GM18517 (cell line): ENCODE results near the gene SLAMF9.

ENCODE experiments used
- ATAC-seq: cut with Tn5 transposase; IDR thresholded peaks from one replicate; pipeline ENCODE4 v1.9.1; 2021; ENCODE audit warnings: mild to moderate bottlenecking, moderate library complexity; ENCODE audit not compliant: unreplicated experiment

The SLAMF9 gene

GRCh38 chr1:159935305-159935704, 18.7 kb downstream of the SLAMF9 start:
- ATAC-seq, result no peak

GRCh38 chr1:159934136-159935039, 19.6 kb downstream of the SLAMF9 start:
- no peak for ATAC-seq

- no peak for ATAC-seq
Measured at GRCh38 chr1:159933347-159933746, 20.7 kb downstream of the SLAMF9 start.

DNA sequence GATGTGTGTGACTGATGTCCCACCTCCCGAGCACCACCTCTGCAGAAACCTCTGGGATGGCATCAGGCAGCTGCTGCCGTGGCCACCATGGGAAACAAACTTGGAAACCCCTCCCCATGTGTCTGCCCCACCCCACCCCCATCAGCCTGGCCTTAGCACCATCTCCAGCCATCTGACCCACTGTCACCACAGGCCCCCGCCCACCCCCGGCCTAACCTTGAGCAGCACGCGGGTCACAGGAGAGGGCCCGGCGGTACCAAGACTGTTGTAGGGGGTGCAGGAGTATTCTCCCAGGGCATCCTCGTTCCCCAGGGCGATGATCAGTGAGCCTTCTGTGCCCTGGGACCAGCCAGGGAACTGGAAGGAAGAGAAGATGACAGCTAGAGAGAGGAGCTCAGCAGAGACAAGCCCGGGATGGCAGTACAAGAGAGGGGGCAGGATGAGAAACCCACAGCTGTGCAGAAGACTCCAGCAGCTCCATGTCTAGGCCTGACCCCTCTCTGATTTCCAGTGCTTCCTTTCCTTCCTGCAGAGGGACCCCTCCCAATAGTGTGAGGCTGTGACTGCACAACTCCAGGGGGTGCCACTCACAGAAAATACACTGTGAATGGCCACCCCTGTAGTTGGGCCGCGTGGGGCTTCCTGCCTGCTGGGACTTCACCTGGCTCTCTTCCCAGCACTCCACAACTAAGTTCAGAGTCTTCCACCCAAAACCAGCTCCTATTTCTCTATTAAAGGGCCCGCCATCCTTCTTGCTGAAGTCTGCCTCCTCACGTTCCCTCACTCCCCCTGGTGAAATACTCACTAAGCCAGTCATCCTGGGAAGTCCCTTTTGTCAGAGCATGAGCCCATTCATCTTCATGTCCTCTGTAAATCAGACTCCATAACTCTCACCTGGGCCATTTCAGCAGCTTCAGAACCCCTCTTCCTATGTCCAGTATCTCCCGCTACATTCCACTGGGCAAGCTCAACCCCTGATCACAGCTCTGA, 21.4 kb downstream of the SLAMF9 start:
- ATAC-seq, result no peak

DNA sequence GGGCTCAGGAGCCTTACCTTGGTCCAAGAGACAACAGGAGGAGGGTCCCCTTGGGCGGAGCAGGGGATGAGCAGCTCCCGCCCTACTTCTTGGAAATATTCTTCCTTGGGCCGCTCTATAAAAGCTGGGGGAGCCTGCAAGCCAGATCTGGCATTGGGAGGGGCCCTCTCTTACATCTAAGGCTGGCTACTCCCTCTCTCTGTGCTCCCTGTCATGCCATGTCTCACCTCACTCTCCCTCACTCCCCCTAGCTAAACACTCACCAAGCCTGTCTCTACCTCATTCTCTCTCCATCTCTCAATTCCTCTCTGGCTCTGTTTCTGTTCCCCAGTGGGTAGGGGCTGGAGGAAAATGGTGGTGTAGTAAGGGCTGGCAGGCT, 22.3 kb downstream of the SLAMF9 start:
- no peak for ATAC-seq

DNA sequence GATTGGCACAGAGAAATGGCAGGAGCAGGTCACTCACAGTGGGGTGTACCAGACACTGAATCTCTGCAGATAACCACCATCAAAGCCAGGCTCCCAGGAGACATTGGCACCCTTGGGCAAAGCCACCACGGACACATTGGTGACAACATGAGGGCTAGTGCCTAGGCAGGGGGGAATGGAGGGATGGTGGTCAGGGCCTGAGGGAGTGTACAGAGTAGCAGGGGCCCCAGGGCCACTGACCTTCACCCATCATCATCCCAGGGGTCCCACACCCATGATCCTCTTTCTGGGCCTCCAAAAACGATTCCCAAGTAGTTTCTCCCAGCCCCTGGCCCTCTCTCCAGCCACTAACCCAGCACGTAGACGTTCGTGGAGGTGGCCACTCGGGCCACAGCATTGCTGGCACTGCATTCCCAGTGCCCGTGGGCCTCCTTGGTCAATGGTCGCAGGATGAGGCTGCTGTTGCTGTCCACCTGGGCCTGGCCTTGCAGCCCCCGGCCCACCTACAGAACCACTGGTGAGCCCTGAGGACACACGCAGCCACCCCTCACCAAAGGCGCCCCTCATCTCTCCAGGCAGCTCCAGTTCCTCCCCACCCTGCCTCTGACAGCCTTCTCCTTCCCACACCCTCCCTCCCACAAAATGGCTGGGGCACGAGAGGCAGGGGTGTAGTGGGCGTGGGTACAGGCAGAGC, 22.8 kb downstream of the SLAMF9 start:
- ATAC-seq, result no peak

DNA sequence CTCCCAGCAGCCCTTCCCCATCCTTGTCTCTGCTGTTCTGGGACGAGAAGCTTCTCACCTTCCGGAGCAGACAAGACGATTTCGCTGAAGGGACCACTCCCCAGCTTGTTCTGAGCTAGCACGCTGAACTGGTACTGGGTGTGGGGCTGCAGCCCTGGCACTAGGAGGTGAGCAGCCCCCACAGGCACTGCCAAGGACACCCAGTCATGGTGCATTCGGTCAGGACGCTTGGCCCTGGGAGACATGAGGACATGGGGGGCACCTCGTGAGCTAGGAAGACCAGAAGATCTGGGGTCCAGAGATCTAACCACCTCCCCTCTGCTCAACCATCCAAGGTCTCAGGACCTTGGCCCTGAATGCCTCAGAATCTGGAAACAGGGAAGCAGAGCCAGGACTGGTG, 23.4 kb downstream of the SLAMF9 start:
- ATAC-seq, result no peak

DNA sequence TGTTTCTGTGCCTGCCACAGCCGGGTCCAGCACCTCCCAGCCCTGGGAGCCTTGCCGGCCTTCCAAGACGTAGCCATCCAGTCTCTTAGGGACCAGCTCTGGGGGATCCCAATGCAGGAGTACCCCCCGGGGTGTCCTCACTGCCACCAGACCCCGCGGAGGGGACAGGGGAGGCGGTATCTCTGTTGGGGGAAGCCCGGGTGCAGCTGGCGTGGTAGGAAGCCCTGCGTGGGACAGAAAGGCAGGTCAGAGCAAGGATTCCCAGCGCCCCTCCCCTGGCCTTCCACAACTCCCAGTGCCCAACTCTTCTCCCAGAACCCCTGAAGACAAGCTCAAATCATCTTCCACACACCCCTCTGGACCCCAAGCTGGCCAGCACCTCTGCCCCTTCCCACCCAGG, 23.8 kb downstream of the SLAMF9 start:
- no peak for ATAC-seq

GRCh38 chr1:159929155-159930051, 24.6 kb downstream of the SLAMF9 start:
- ATAC-seq, result no peak

DNA sequence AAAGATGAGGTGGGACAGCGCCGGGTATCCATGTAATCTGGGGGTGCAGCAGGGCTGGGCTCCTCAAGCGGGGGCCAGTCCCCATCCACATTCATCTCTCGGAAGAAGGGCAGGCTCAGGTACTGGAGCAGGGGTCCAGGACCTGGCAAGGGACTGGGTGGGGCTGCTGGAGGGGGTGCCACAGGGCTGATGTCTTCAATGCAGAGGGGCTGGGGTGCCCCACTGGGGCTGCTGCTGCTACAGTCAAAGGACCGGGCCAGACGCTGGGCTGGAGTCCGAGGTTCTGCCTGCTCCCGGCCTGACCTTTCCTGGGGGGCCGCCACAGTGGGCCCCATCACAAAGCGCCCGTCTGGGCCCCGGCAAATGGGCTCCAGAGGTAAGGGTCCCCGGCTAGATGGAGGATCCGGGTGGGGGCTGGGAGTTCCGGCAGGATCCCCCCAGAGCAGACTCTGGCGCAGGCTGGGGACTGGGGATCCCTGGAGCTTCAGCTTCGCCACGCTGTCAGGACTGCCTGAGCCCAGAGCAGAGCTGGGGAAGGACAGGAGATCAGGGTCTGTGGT, 25.5 kb downstream of the SLAMF9 start:
- no peak for ATAC-seq

DNA sequence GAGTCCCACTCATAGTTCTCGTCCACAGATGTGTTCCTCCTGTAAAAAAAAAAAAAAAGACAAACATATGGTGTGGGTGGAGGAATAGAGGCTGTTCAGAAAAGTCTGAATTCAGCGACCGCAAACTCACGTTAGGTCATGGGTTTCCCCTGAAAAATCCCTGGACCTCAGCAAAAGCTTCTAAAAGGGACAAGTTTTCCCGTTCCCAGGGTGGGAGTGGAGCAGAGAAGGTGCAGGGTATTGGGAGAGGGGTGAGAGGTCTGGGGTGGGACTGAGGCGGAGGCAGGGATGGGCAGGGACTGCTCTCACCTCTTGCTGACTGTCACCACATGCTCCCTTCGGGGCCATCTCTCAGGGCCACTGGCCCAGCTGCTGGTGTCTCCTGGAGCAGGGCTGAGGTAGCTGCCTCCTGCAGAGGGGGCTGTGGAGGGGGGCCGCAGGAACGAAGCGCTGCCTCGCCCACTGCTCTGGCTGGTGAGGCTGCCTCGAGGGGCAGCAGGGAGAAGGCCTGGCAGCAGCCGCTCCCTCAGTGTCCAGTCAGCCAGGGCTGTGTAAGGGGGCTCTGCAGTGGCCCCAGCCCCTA, 26.1 kb downstream of the SLAMF9 start:
- no peak for ATAC-seq

DNA sequence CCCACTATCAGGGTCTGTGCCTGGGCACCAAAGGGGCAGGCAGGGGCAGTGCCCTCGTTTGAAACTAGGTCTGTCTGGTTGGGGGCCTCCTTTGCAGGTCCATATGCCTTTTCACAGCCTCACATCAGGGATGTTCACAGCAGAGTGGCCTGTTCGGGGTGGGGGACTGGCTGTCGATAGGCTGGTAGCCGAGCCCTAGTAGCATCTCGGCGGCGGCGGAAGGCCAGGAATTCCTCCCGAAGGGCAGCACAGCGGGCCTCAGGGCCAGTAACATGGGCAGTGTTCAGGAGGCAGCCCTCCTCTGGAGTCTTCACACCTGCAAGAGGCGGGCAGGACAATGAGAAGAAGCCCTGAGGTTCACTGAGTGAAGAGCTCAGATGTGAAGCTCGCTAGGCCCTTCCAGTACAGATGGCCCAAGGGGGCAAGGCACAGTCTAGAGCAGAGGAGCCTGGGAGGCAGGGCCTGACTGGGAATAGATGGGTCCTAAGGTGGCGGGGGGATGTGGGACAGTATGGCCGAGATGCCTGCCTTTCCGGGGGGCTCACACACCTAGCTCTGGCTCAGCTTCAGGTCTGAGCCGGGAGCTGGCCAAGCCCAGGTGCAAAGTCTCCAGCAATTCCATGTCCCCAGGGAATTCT, 26.7 kb downstream of the SLAMF9 start:
- no peak for ATAC-seq

- peak; percentile 4 for ATAC-seq
Measured at GRCh38 chr1:159925719-159926078, 28.3 kb downstream of the SLAMF9 start.

- ATAC-seq, result peak; percentile 54
Measured at GRCh38 chr1:159924791-159925718, 29.0 kb downstream of the SLAMF9 start, which contains the start of gene TAGLN2. TSS of gene TAGLN2 (minus strand) at chr1:159925507. CDS start at chr1:159920509, 4,998 bp downstream.

DNA sequence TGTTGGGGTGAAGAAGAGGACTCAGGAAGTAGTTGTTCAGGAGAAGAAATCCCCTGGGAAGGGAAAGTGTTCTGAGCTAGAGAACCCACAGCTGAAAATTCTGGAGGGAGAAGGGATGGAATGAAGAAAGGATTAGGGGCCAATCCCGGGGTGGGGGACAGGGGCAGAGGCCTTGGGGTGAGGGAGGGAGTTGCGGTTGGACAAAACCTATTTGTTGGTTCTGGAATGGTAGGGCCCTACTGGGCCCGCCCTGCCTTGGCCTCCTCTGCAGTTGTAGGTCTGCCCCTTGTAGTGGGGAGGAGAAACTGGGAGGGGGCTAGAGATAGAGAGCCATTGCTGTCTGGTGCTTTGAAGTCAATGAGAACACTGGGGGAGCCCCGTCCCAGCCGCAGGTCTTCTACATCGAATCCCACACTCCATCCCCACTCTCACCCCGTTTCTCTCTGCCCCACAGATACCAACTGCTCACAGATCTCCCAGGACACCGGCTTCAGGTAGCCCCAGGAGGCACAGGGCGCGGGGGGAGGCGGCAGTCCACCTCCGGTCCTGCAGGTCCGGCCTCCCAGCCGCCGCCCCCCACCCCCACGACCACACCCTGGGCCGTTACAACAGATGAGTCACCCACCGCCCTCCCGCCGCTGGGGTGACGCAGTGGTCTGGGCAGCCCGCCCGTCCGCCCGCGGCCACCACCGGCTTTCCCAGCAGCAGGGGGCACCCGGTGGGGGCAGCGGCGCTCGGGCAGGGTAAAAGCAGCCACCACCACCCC, 29.8 kb downstream of the SLAMF9 start:
- no peak for ATAC-seq

GRCh38 chr1:159923203-159924024, 30.6 kb downstream of the SLAMF9 start:
- ATAC-seq, result peak; percentile 34
